ENCODE measurements around the gene CDC42EP4. TPM values are rescaled to one million over a fixed set of nuclear protein-coding genes. Genes with fewer than 3 reads are reported as not detected.

The CDC42EP4 gene
- total RNA-seq, 4 donors from 2014 or later = 54.9 to 75.6 (median 69.6) TPM

GRCh38 chr17:73302189-73302588, 9.6 kb downstream of the CDC42EP4 start:
- no peak for DNase-seq
- H3K4me3 ChIP-seq = no peak overlapping the region
- whole genome bisulfite sequencing, 2 donors (ENCODE audit: low coverage in 1 of 2) = 57 to 60% methylated on average over 2 to 3 of the region's 3 CpGs
- TF ChIP-seq CTCF (IDR thresholded peaks at IDR 0.05) (no peak), POLR2A (IDR thresholded peaks at IDR 0.05) (no peak)
- H3K36me3 ChIP-seq = no peaks in the 10 kb centered on the region
- peak overlapping the region in 3 of 4 donors; percentile 27 to 100 (median 55) for H3K27ac ChIP-seq
- in situ Hi-C loops (cut with MboI; ENCODE audit: low pct_ligation_motif_present in 1 of 4, low pct_unique_long_range_greater_than_20kb in 1 of 4, low sequenced_read_pairs in 3 of 4) = no loop called here
- H3K4me1 ChIP-seq = peaks cover 35 to 82% (median 68%) of the 10 kb centered on the region in 4 donors
- H3K27me3 ChIP-seq = no peaks in the 10 kb centered on the region
- intact Hi-C loops (cut with DNase I; ENCODE audit: low total_unique reads) = no loop called here
- no peaks in the 10 kb centered on the region for H3K9me3 ChIP-seq

GRCh38 chr17:73301369-73301768, 10.4 kb downstream of the CDC42EP4 start:
- Histone ChIP-seq H3K4me3 (no peak overlapping the region), H3K4me1 (peaks cover 27 to 77% (median 61%) of the 10 kb centered on the region in 4 donors), H3K27ac (peak overlapping the region in 3 of 4 donors; percentile 4 to 100 (median 24)), H3K27me3 (no peaks in the 10 kb centered on the region), H3K9me3 (no peaks in the 10 kb centered on the region), H3K36me3 (no peaks in the 10 kb centered on the region)
- no peak for DNase-seq
- WGBS, 2 donors (ENCODE audit: low coverage in 1 of 2) = 92% methylated on average over 2 of the region's 2 CpGs; no CpG with 5 or more reads in 1 of the 2 donors
- in situ Hi-C loops (cut with MboI; ENCODE audit: low pct_ligation_motif_present in 1 of 4, low pct_unique_long_range_greater_than_20kb in 1 of 4, low sequenced_read_pairs in 3 of 4) = no loop called here
- intact Hi-C loops (cut with DNase I; ENCODE audit: low total_unique reads) = no loop called here
- TF ChIP-seq EP300 (IDR thresholded peaks at IDR 0.05; ENCODE audit: low read depth) (no peak), POLR2AphosphoS5 (IDR thresholded peaks at IDR 0.05) (no peak), POLR2A (IDR thresholded peaks at IDR 0.05) (no peak), CTCF (IDR thresholded peaks at IDR 0.05) (no peak)

- Histone ChIP-seq H3K27ac (peak overlapping the region; percentile 4 to 51 (median 24)), H3K9me3 (no peaks in the 10 kb centered on the region), H3K27me3 (no peaks in the 10 kb centered on the region), H3K4me3 (no peak overlapping the region), H3K4me1 (peaks cover 18 to 72% (median 52%) of the 10 kb centered on the region in 4 donors), H3K36me3 (no peaks in the 10 kb centered on the region)
- TF ChIP-seq CTCF (IDR thresholded peaks at IDR 0.05) (no peak), POLR2A (IDR thresholded peaks at IDR 0.05) (no peak), EP300 (IDR thresholded peaks at IDR 0.05; ENCODE audit: low read depth) (no peak)
- 69 to 78% methylated on average over 2 to 3 of the region's 3 CpGs for WGBS, 2 donors (ENCODE audit: low coverage in 1 of 2)
- intact Hi-C loops (cut with DNase I; ENCODE audit: low total_unique reads) (no loop called here), in situ Hi-C loops (cut with MboI; ENCODE audit: low pct_ligation_motif_present in 1 of 4, low pct_unique_long_range_greater_than_20kb in 1 of 4, low sequenced_read_pairs in 3 of 4) (no loop called here)
- DNase-seq = no peak
Observed at GRCh38 chr17:73300392-73300791, 11.4 kb downstream of the CDC42EP4 start.

GRCh38 chr17:73297934-73298861, 13.6 kb downstream of the CDC42EP4 start:
- 53 to 66% methylated on average over 6 to 15 of the region's 15 CpGs for WGBS, 2 donors (ENCODE audit: low coverage in 1 of 2)
- Histone ChIP-seq H3K36me3 (no peaks in the 10 kb centered on the region), H3K4me1 (peaks cover 22 to 72% (median 42%) of the 10 kb centered on the region in 4 donors), H3K27me3 (no peaks in the 10 kb centered on the region), H3K9me3 (no peaks in the 10 kb centered on the region), H3K27ac (peak overlapping the region; percentile 53 to 63 (median 55)), H3K4me3 (no peak overlapping the region)
- intact Hi-C loops (cut with DNase I; ENCODE audit: low total_unique reads) = no loop called here
- DNase-seq = no peak
- TF ChIP-seq POLR2A (IDR thresholded peaks at IDR 0.05) (no peak), CTCF (IDR thresholded peaks at IDR 0.05) (no peak), POLR2AphosphoS5 (IDR thresholded peaks at IDR 0.05) (no peak), EP300 (IDR thresholded peaks at IDR 0.05; ENCODE audit: low read depth) (no peak)
- in situ Hi-C loops (cut with MboI; ENCODE audit: low pct_ligation_motif_present in 1 of 4, low pct_unique_long_range_greater_than_20kb in 1 of 4, low sequenced_read_pairs in 3 of 4) = no loop called here
